Neural progenitor cell (in vitro differentiated cells): ENCODE measurements around the gene HSD17B7.

Experiments
- EZH2 ChIP-seq: fragments of 200-600 bp; sonication (generic); IDR thresholded peaks from 2 replicates; pipeline ENCODE4 v1.6.1; 2017; ENCODE audit warnings: antibody characterized with exemption, mild to moderate bottlenecking, moderate library complexity
- TF ChIP-seq, protein P1 (sequence below): fragments of 200-600 bp; sonication (generic); IDR thresholded peaks from 2 replicates; pipeline ENCODE4 v1.5.1; 2017; ENCODE audit warnings: antibody characterized with exemption, mild to moderate bottlenecking

DNA sequence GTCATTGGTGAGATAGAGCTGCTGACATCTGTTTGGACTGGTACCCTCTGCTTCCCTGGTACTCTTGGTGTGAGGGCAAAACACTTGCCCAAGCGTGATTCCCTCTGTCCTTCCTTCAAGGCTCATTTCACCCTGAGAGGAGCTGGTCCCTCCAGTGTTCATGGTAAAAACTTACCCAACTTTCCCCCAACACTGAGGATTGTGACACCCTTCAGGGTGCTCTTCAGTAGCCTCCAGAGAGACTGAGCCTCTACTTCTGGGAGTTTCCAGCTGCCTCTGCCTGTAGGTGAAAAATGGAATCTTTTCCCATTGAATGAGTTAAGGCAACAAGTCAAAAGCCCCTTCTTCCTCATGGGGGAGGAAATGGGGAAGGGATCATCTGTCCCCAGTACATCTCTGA is 60.8 kb downstream of the HSD17B7 start:
- TF ChIP-seq, protein P1, sequence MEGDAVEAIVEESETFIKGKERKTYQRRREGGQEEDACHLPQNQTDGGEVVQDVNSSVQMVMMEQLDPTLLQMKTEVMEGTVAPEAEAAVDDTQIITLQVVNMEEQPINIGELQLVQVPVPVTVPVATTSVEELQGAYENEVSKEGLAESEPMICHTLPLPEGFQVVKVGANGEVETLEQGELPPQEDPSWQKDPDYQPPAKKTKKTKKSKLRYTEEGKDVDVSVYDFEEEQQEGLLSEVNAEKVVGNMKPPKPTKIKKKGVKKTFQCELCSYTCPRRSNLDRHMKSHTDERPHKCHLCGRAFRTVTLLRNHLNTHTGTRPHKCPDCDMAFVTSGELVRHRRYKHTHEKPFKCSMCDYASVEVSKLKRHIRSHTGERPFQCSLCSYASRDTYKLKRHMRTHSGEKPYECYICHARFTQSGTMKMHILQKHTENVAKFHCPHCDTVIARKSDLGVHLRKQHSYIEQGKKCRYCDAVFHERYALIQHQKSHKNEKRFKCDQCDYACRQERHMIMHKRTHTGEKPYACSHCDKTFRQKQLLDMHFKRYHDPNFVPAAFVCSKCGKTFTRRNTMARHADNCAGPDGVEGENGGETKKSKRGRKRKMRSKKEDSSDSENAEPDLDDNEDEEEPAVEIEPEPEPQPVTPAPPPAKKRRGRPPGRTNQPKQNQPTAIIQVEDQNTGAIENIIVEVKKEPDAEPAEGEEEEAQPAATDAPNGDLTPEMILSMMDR = no peak
- no peak for TF ChIP-seq EZH2
